NCI-H146 treated with DMSO at 0.1 percent for 48 hours (cell line): Measurements from ENCODE around the gene AGFG2.
A peak's percentile ranks its signal among the peaks of the same experiment; 100 is the strongest.

ENCODE experiments used
- DNase-seq: peaks from one replicate; lab custom pipeline; 2025; ENCODE audit not compliant: unreplicated experiment; lab: John Stamatoyannopoulos, UW

AGFG2 gene

GRCh38 chr7:100584683-100585510 is 45.9 kb downstream of the AGFG2 start:
- DNase-seq = peak; percentile 25

GRCh38 chr7:100585511-100586265 is 46.7 kb downstream of the AGFG2 start, which contains the start of gene LRCH4:
LRCH4 (minus strand) TSS chr7:100586129; CDS start chr7:100586100, 29 bp downstream.
- DNase-seq = peak; percentile 26

- DNase-seq = peak; percentile 99
Observed at GRCh38 chr7:100586266-100587025, 47.4 kb downstream of the AGFG2 start, which contains the start of gene FBXO24. FBXO24 (plus strand) TSS chr7:100586328; CDS start chr7:100586626, 298 bp downstream.

GRCh38 chr7:100588438-100588837 is 49.4 kb downstream of the AGFG2 start:
- DNase-seq = no peak

GRCh38 chr7:100589341-100589947 is 50.4 kb downstream of the AGFG2 start:
- DNase-seq = no peak

GRCh38 chr7:100590077-100590737 is 51.2 kb downstream of the AGFG2 start:
- DNase-seq = no peak

- no peak for DNase-seq
Observed at GRCh38 chr7:100591596-100591995, 52.6 kb downstream of the AGFG2 start.

GRCh38 chr7:100595188-100595587 is 56.2 kb downstream of the AGFG2 start:
- DNase-seq = no peak

GRCh38 chr7:100598425-100598824 is 59.4 kb downstream of the AGFG2 start:
- no peak for DNase-seq

GRCh38 chr7:100599911-100600729 is 61.1 kb downstream of the AGFG2 start:
- DNase-seq = no peak

GRCh38 chr7:100600730-100601038 is 61.7 kb downstream of the AGFG2 start:
- no peak for DNase-seq

GRCh38 chr7:100602889-100603725 is 64.1 kb downstream of the AGFG2 start:
- DNase-seq = no peak

GRCh38 chr7:100603726-100604027 is 64.7 kb downstream of the AGFG2 start:
- no peak for DNase-seq

- DNase-seq = peak; percentile 43
Observed at GRCh38 chr7:100604028-100604975, 65.3 kb downstream of the AGFG2 start.

GRCh38 chr7:100604976-100605911 is 66.2 kb downstream of the AGFG2 start:
- DNase-seq = no peak

- DNase-seq = no peak
Observed at GRCh38 chr7:100606313-100606712, 67.3 kb downstream of the AGFG2 start.

GRCh38 chr7:100607111-100607510 is 68.1 kb downstream of the AGFG2 start:
- DNase-seq = no peak
